ENCODE measurements around the gene DNER. TPM values are rescaled to one million over a fixed set of nuclear protein-coding genes. Genes with fewer than 3 reads are reported as not detected.
A peak's percentile ranks its signal among the peaks of the same experiment; 100 is the strongest.

The DNER gene
- total RNA-seq, 4 donors from 2014 or later: 0.41 to 2.6 (median 1.2) TPM

- TF ChIP-seq CTCF (IDR thresholded peaks at IDR 0.05 in 4 of 5, conservative IDR thresholded peaks at IDR 0.05 in 1 of 5) (no peak), POLR2A (IDR thresholded peaks at IDR 0.05) (no peak)
- in situ Hi-C loops (cut with MboI; ENCODE audit: low sequenced_read_pairs in 4 of 4) (loop anchor here (5.0 to 10.0 kb wide), 2 partner anchors 151 to 154 kb away; no protein-coding TSS in a partner anchor), intact Hi-C loops (cut with DNase I; ENCODE audit: low total_unique reads) (no loop called here)
These were observed 281.0 kb downstream of the DNER start for GRCh38 chr2:229433351-229433750.

GRCh38 chr2:229431327-229431954, 282.9 kb downstream of the DNER start:
- Histone ChIP-seq H3K36me3 (no peaks in the 10 kb centered on the region), H3K4me1 (no peaks in the 10 kb centered on the region), H3K27ac (peak overlapping the region in 1 of 4 donors; percentile 22), H3K27me3 (no peaks in the 10 kb centered on the region), H3K4me3 (no peak overlapping the region), H3K9me3 (no peaks in the 10 kb centered on the region)
- intact Hi-C loops (cut with DNase I; ENCODE audit: low total_unique reads) (loop anchor here (1.0 kb wide), 1 partner anchor 156 kb away; no protein-coding TSS in a partner anchor), in situ Hi-C loops (cut with MboI; ENCODE audit: low sequenced_read_pairs in 4 of 4) (loop anchor here (5.0 to 10.0 kb wide), 2 partner anchors 153 to 156 kb away; no protein-coding TSS in a partner anchor)
- no peak for DNase-seq
- no peak for TF ChIP-seq POLR2A (IDR thresholded peaks at IDR 0.05)
- TF ChIP-seq CTCF (IDR thresholded peaks at IDR 0.05 in 4 of 5, conservative IDR thresholded peaks at IDR 0.05 in 1 of 5): peak in 4 of 5 experiments; percentile 24 to 34 (median 30)
- ATAC-seq: peak; percentile 61 to 73

More at GRCh38 chr2:229433351-229433750, 281.0 kb downstream of the DNER start:
- no peaks in the 10 kb centered on the region for H3K27me3 ChIP-seq
- H3K4me1 ChIP-seq: no peaks in the 10 kb centered on the region
- DNase-seq (no peak), ATAC-seq (no peak)
- H3K27ac ChIP-seq: no peak overlapping the region
- H3K36me3 ChIP-seq: no peaks in the 10 kb centered on the region
- H3K4me3 ChIP-seq: no peak overlapping the region
- no peaks in the 10 kb centered on the region for H3K9me3 ChIP-seq

GRCh38 chr2:229429589-229429988, 284.8 kb downstream of the DNER start:
- peak overlapping the region; percentile 0 to 52 (median 44) for H3K27ac ChIP-seq
- peak; percentile 33 to 44 for ATAC-seq

GRCh38 chr2:229426464-229426863, 287.9 kb downstream of the DNER start:
- intact Hi-C loops (cut with DNase I; ENCODE audit: low total_unique reads): no loop called here
- no peaks in the 10 kb centered on the region for H3K9me3 ChIP-seq
- H3K4me3 ChIP-seq: no peak overlapping the region
- TF ChIP-seq CTCF (IDR thresholded peaks at IDR 0.05 in 4 of 5, conservative IDR thresholded peaks at IDR 0.05 in 1 of 5) (no peak), POLR2A (IDR thresholded peaks at IDR 0.05) (no peak)
- in situ Hi-C loops (cut with MboI; ENCODE audit: low sequenced_read_pairs in 4 of 4): no loop called here
- H3K4me1 ChIP-seq: no peaks in the 10 kb centered on the region
- ATAC-seq: no peak
- H3K36me3 ChIP-seq: no peaks in the 10 kb centered on the region
- H3K27ac ChIP-seq: no peak overlapping the region
- no peaks in the 10 kb centered on the region for H3K27me3 ChIP-seq
- no peak for DNase-seq

More at GRCh38 chr2:229429589-229429988, 284.8 kb downstream of the DNER start:
- intact Hi-C loops (cut with DNase I; ENCODE audit: low total_unique reads): no loop called here
- in situ Hi-C loops (cut with MboI; ENCODE audit: low sequenced_read_pairs in 4 of 4): no loop called here
- Histone ChIP-seq H3K36me3 (no peaks in the 10 kb centered on the region), H3K9me3 (no peaks in the 10 kb centered on the region), H3K4me1 (no peaks in the 10 kb centered on the region), H3K4me3 (no peak overlapping the region), H3K27me3 (no peaks in the 10 kb centered on the region)
- no peak for DNase-seq
- no peak for TF ChIP-seq CTCF (IDR thresholded peaks at IDR 0.05 in 4 of 5, conservative IDR thresholded peaks at IDR 0.05 in 1 of 5)
- no peak for TF ChIP-seq POLR2A (IDR thresholded peaks at IDR 0.05)

Data from gastrocnemius medialis (tissue), 4 donors.